D721Med (cell line): ENCODE measurements around the gene NCKIPSD.
"Not testable (repeated sequence)": the region's sequence is repeated elsewhere in the genome, so short reads cannot be mapped to it uniquely, and the experiment has no call there.

Experiments
- DNase-seq: peaks from one replicate; pipeline ENCODE4 v3.0.0; 2011; ENCODE audit warnings: low spot score; ENCODE audit not compliant: insufficient read length
- FAIRE-seq: peaks from 2 replicates; lab custom pipeline; 2011; peaks lifted over from hg19 to GRCh38; lab: Jason Lieb, UNC
- CTCF ChIP-seq: IDR thresholded peaks from 2 replicates; pipeline ENCODE4 v1.5.1; 2012; ENCODE audit warnings: mild to moderate bottlenecking, control low read depth; ENCODE audit not compliant: insufficient read depth; ENCODE audit errors: missing control alignments

The NCKIPSD gene

GRCh38 chr3:48685603-48686511, at the start of gene NCKIPSD:
Gene NCKIPSD (minus strand): TSS chr3:48685915. CDS start chr3:48685807, 108 bp downstream.
- FAIRE-seq (no peak), DNase-seq (peak; percentile 97)
- TF ChIP-seq CTCF: peak; percentile 72

GRCh38 chr3:48735075-48735767, 49.5 kb upstream of the NCKIPSD start:
- FAIRE-seq, DNase-seq: not testable (repeated sequence)

GRCh38 chr3:48734541-48734940, 48.8 kb upstream of the NCKIPSD start:
- DNase-seq, FAIRE-seq: not testable (repeated sequence)

GRCh38 chr3:48733752-48734518, 48.2 kb upstream of the NCKIPSD start:
- not testable (repeated sequence) for FAIRE-seq

GRCh38 chr3:48727511-48727910, 41.8 kb upstream of the NCKIPSD start:
- no peak for DNase-seq
- TF ChIP-seq CTCF: no peak
- no peak for FAIRE-seq

More at GRCh38 chr3:48733752-48734518, 48.2 kb upstream of the NCKIPSD start:
- not testable (repeated sequence) for DNase-seq

GRCh38 chr3:48725185-48725855, 39.6 kb upstream of the NCKIPSD start:
- DNase-seq, FAIRE-seq: not testable (repeated sequence)

GRCh38 chr3:48723725-48724124, 38.0 kb upstream of the NCKIPSD start:
- TF ChIP-seq CTCF: no peak
- no peak for DNase-seq
- FAIRE-seq: no peak

GRCh38 chr3:48723293-48723692, 37.6 kb upstream of the NCKIPSD start:
- not testable (repeated sequence) for DNase-seq, FAIRE-seq

- DNase-seq (peak; percentile 86), FAIRE-seq (no peak)
- no peak for TF ChIP-seq CTCF
Measured at GRCh38 chr3:48716982-48717746, 31.4 kb upstream of the NCKIPSD start, which contains the start of gene IP6K2. Gene IP6K2 (minus strand): TSS chr3:48717221. CDS start chr3:48695291, 21,930 bp downstream.
